BLaER1 (cell line): ENCODE measurements around the gene CDH4.

Experiments used
- H3K27ac ChIP-seq: shearing (Covaris generic); formaldehyde crosslinking; 2 replicates; pipeline ENCODE4 v1.8.1; 2022
- H3K27me3 ChIP-seq: shearing (Covaris generic); formaldehyde crosslinking; 2 replicates; pipeline ENCODE4 v1.8.1; 2022
- H3K36me3 ChIP-seq: shearing (Covaris generic); formaldehyde crosslinking; 2 replicates; pipeline ENCODE4 v1.8.1; 2022
- H3K4me1 ChIP-seq: shearing (Covaris generic); formaldehyde crosslinking; 2 replicates; pipeline ENCODE4 v1.8.1; 2022
- H3K4me2 ChIP-seq: shearing (Covaris generic); formaldehyde crosslinking; 2 replicates; pipeline ENCODE4 v1.8.1; 2022
- H3K4me3 ChIP-seq: shearing (Covaris generic); formaldehyde crosslinking; 2 replicates; pipeline ENCODE4 v1.8.1; 2022
- H3K9ac ChIP-seq: shearing (Covaris generic); formaldehyde crosslinking; 2 replicates; pipeline ENCODE4 v1.8.1; 2022
- H3K9me3 ChIP-seq: shearing (Covaris generic); formaldehyde crosslinking; 2 replicates; pipeline ENCODE4 v1.8.1; 2022
- H4K20me1 ChIP-seq: shearing (Covaris generic); formaldehyde crosslinking; 2 replicates; pipeline ENCODE4 v1.8.1; 2022
- Cebpa-rat ChIP-seq: shearing (Covaris generic); IDR thresholded peaks from 2 replicates; pipeline ENCODE4 v1.8.1; 2022

Gene CDH4

GRCh38 chr20:61385296-61385695 lies 133.2 kb downstream of the CDH4 start:
- Histone ChIP-seq H3K36me3 (peaks cover 5% of the 10 kb centered on the region; the same call in 1 of the 2 replicates), H3K27me3 (no peaks in the 10 kb centered on the region), H4K20me1 (no peaks in the 10 kb centered on the region), H3K9ac (no peak overlapping the region), H3K4me3 (no peak overlapping the region), H3K4me1 (peaks cover 27% of the 10 kb centered on the region), H3K9me3 (peaks cover 28% of the 10 kb centered on the region), H3K27ac (no peak overlapping the region), H3K4me2 (no peak overlapping the region)
- TF ChIP-seq Cebpa-rat, result no peak

GRCh38 chr20:61385731-61386130 lies 133.7 kb downstream of the CDH4 start:
- TF ChIP-seq Cebpa-rat, result no peak
- Histone ChIP-seq H3K4me3 (no peak overlapping the region), H3K4me1 (peaks cover 31% of the 10 kb centered on the region), H4K20me1 (no peaks in the 10 kb centered on the region), H3K27me3 (no peaks in the 10 kb centered on the region), H3K4me2 (no peak overlapping the region), H3K36me3 (peaks cover 5% of the 10 kb centered on the region; the same call in 1 of the 2 replicates), H3K9ac (no peak overlapping the region), H3K27ac (no peak overlapping the region), H3K9me3 (peaks cover 32% of the 10 kb centered on the region)

- no peak for TF ChIP-seq Cebpa-rat
- Histone ChIP-seq H3K27ac (peak overlapping the region; percentile 73), H3K4me1 (peaks cover 47% of the 10 kb centered on the region), H3K4me2 (peak overlapping the region; percentile 80), H3K9ac (peak overlapping the region; percentile 29; the same call in 1 of the 2 replicates), H3K4me3 (peak overlapping the region; percentile 53), H3K9me3 (peaks cover 24% of the 10 kb centered on the region), H3K27me3 (no peaks in the 10 kb centered on the region), H3K36me3 (peaks cover 3% of the 10 kb centered on the region; the same call in 1 of the 2 replicates), H4K20me1 (no peaks in the 10 kb centered on the region)
These were observed 135.3 kb downstream of the CDH4 start for GRCh38 chr20:61387204-61387953.

- H3K4me2 ChIP-seq, result peak overlapping the region; percentile 80
- no peak overlapping the region for H3K4me3 ChIP-seq
- H3K27ac ChIP-seq, result no peak overlapping the region
- no peaks in the 10 kb centered on the region for H3K27me3 ChIP-seq
- H3K36me3 ChIP-seq, result no peaks in the 10 kb centered on the region
- H3K9ac ChIP-seq, result no peak overlapping the region
- peaks cover 50% of the 10 kb centered on the region for H3K4me1 ChIP-seq
- H3K9me3 ChIP-seq, result peaks cover 20% of the 10 kb centered on the region
- no peaks in the 10 kb centered on the region for H4K20me1 ChIP-seq
- no peak for TF ChIP-seq Cebpa-rat
These were observed 135.9 kb downstream of the CDH4 start for GRCh38 chr20:61387954-61388348.

- TF ChIP-seq Cebpa-rat, result no peak
- peaks cover 50% of the 10 kb centered on the region for H3K4me1 ChIP-seq
- H4K20me1 ChIP-seq, result no peaks in the 10 kb centered on the region
- H3K9ac ChIP-seq, result no peak overlapping the region
- no peak overlapping the region for H3K27ac ChIP-seq
- H3K36me3 ChIP-seq, result no peaks in the 10 kb centered on the region
- peaks cover 16% of the 10 kb centered on the region for H3K9me3 ChIP-seq
- peak overlapping the region; percentile 80; the same call in 1 of the 2 replicates for H3K4me2 ChIP-seq
- H3K27me3 ChIP-seq, result no peaks in the 10 kb centered on the region
- no peak overlapping the region for H3K4me3 ChIP-seq
These were observed 137.0 kb downstream of the CDH4 start for GRCh38 chr20:61389077-61389476.

- Histone ChIP-seq H3K4me1 (peaks cover 50% of the 10 kb centered on the region), H3K4me3 (no peak overlapping the region), H3K4me2 (peak overlapping the region; percentile 77), H3K9me3 (peaks cover 13% of the 10 kb centered on the region), H3K27ac (no peak overlapping the region), H4K20me1 (no peaks in the 10 kb centered on the region), H3K9ac (no peak overlapping the region), H3K27me3 (no peaks in the 10 kb centered on the region), H3K36me3 (no peaks in the 10 kb centered on the region)
- no peak for TF ChIP-seq Cebpa-rat
These were observed 139.1 kb downstream of the CDH4 start for GRCh38 chr20:61391185-61391584.

GRCh38 chr20:61391812-61392520 lies 139.9 kb downstream of the CDH4 start:
- Histone ChIP-seq H3K4me2 (peak overlapping the region; percentile 77), H4K20me1 (no peaks in the 10 kb centered on the region), H3K4me1 (peaks cover 45% of the 10 kb centered on the region), H3K9ac (no peak overlapping the region), H3K27ac (no peak overlapping the region), H3K4me3 (no peak overlapping the region), H3K9me3 (peaks cover 13% of the 10 kb centered on the region), H3K27me3 (no peaks in the 10 kb centered on the region), H3K36me3 (no peaks in the 10 kb centered on the region)
- TF ChIP-seq Cebpa-rat, result no peak

- H3K4me3 ChIP-seq, result no peak overlapping the region
- H3K36me3 ChIP-seq, result no peaks in the 10 kb centered on the region
- H4K20me1 ChIP-seq, result no peaks in the 10 kb centered on the region
- H3K4me2 ChIP-seq, result no peak overlapping the region
- H3K4me1 ChIP-seq, result peaks cover 34% of the 10 kb centered on the region
- no peak overlapping the region for H3K9ac ChIP-seq
- peaks cover 13% of the 10 kb centered on the region for H3K9me3 ChIP-seq
- H3K27ac ChIP-seq, result no peak overlapping the region
- H3K27me3 ChIP-seq, result no peaks in the 10 kb centered on the region
- no peak for TF ChIP-seq Cebpa-rat
These were observed 142.2 kb downstream of the CDH4 start for GRCh38 chr20:61394088-61394799.

- Histone ChIP-seq H3K9ac (no peak overlapping the region), H3K9me3 (no peaks in the 10 kb centered on the region), H3K27me3 (no peaks in the 10 kb centered on the region), H3K4me1 (peaks cover 24% of the 10 kb centered on the region), H3K4me3 (no peak overlapping the region), H4K20me1 (no peaks in the 10 kb centered on the region), H3K36me3 (no peaks in the 10 kb centered on the region), H3K4me2 (no peak overlapping the region), H3K27ac (no peak overlapping the region)
- TF ChIP-seq Cebpa-rat, result no peak
These were observed 144.3 kb downstream of the CDH4 start for GRCh38 chr20:61396262-61396848.
